GM19193 (cell line): ENCODE results near the gene ENOX2.

Experiments
- POLR2A ChIP-seq: IDR thresholded peaks from 4 replicates; pipeline ENCODE4 v1.6.1; 2011; ENCODE audit not compliant: insufficient read depth, insufficient read length; ENCODE audit errors: extremely low read depth

The ENOX2 gene

GRCh38 chrX:130893356-130894085 is 9.5 kb downstream of the ENOX2 start:
- no peak for TF ChIP-seq POLR2A

DNA sequence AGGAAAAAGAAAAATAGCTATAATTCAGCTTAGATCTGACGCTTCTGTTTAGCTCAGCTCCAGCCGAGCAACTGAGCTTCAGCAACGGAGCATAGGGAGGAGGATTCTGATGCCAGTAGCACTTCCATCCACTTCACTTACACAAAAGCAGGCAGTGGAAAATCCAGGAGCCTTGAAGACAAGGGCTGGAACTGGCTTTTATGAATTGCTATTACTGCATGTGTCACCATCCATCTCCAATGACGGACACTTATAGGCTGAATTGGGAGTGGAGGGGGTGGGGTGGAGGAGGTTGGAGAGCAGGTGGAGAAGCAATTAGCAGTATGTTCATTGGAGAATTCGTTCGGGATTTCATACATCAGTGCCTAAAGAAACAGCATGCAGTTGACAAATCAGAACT is 15.6 kb downstream of the ENOX2 start:
- no peak for TF ChIP-seq POLR2A

DNA sequence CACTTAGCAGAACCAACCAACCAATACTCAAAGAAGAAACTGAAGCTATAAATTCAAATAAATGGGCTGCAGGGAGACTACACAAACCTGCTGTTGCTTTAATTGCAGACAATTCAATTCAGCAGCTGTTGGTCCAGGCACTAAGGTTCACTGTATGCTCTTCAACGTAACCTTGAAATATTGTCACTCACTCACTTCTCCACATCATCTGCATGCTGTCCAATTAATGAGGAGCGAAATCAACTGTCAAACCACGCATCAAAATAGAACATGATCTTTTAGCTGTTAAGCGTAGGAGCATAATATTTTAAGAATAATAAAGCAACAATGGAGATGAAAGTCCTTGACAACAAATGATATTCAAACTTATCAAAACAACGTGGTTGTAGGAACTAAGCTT is 17.0 kb downstream of the ENOX2 start:
- TF ChIP-seq POLR2A = no peak

DNA sequence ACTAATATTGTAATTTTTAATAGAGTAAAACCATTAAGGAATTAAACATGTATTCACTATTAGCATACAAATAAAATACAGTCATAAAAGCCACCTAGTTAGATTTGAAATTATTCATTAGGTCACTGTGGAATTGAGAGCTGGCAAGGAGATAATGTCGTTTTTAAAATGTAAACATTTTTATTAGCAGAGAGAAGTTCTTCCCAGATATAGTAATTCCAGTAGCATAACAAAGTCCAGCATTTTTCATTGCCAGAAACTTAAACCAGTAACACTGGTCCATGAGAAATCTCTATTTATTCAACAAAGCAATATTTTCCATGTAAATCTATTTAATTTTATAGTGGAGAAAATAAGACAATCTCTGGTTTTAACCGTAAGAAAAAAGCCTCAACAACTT is 17.5 kb downstream of the ENOX2 start:
- TF ChIP-seq POLR2A = no peak

- no peak for TF ChIP-seq POLR2A
Measured at GRCh38 chrX:130884627-130885026, 18.4 kb downstream of the ENOX2 start.

DNA sequence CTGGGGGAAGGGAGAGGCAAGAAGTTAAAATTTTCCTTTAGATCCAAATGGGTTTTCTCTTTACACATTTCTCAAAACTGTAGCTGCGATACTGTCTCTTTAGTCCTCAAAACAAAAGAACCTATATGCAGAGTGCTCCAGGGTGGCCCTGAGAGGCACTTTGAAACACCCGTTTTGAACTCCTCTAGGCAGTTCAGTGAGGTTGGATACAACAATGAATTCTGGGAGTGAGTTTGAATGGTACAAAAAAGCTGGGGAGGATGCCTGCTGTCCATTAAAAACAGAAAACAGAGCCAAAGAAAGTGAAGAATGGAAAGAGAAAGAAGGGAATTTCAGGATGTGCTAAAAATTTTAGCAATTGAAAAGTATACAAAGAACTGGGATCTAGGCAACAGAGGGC is 23.1 kb downstream of the ENOX2 start:
- TF ChIP-seq POLR2A = no peak

- no peak for TF ChIP-seq POLR2A
Measured at GRCh38 chrX:130878350-130879341, 24.4 kb downstream of the ENOX2 start.

DNA sequence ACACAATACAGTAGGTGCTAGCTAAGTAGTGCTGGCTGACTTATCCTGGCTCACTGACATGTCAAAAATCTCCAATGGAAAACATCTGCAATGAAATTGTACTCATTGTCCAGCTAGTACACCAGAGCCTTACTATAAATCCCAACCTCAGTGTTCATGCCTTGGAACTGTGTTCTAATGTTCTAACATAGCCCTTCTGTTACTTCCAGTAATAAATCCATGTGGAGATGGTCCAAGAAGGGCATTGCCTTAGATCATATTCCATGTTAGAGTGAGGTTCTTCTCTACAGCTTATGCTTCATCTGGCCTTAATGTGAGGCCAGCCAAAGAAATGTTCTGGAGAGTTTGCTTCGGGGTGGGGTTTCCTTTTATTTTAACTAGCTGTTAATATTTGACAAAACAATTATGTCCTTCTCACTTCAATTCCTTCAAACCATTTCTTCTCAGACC is 25.1 kb downstream of the ENOX2 start:
- TF ChIP-seq POLR2A = no peak

- no peak for TF ChIP-seq POLR2A
Measured at GRCh38 chrX:130876226-130876625, 26.8 kb downstream of the ENOX2 start.

GRCh38 chrX:130874751-130875150 is 28.3 kb downstream of the ENOX2 start:
- no peak for TF ChIP-seq POLR2A

DNA sequence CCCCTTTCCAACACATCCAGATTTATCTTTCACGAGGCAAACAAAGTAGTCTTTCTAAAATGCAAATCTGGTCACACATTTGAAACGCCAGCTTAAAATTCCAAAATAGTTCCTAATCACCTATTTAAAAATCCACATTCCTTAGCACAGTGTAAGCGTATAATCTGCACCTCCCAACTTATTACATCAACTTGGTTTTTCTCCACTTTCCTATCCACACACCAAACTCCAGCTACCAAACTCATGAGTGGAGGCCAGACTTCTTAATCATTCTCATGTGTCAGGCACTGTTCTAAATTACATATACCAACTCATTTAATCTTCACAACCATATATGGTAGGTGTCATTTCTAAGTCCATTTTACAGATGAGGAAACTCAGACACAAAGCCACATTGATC is 33.8 kb downstream of the ENOX2 start:
- TF ChIP-seq POLR2A = no peak

DNA sequence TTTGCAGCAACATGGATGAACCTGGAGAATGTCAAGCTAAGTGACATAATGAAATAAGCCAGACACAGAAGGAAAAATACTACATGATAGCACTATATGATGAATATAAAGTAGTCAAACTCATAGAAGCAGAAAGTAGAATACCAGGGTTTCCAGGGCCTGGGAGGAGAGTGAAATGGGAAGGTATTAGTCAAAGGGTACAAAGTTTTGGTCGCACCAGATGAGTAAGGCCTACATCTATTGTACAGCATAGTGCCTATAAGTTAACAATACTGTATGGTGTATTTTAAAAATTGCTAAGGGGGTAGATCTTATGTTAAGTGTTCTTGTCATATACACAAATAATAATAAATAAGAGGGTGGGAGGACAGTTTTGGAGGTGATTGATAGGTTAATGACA is 41.5 kb downstream of the ENOX2 start:
- no peak for TF ChIP-seq POLR2A

DNA sequence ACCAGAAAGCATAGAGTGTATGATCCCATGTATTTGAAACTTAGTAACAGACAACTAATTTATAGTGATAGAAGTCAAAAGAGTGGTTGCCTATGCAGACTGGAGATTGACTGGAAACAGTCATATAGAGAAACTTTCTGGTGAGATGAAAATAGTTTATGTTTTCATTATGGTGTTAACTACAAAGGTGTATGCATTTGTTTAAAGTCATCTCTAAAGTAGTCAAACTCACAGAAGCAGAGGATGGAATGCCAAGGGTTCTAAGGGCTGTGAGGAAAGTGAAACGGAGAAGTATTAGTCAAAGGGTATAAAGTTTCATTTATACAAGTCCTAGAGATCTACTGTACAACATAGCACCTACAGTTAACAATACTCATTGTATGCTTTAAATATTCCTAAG is 45.8 kb downstream of the ENOX2 start:
- no peak for TF ChIP-seq POLR2A

DNA sequence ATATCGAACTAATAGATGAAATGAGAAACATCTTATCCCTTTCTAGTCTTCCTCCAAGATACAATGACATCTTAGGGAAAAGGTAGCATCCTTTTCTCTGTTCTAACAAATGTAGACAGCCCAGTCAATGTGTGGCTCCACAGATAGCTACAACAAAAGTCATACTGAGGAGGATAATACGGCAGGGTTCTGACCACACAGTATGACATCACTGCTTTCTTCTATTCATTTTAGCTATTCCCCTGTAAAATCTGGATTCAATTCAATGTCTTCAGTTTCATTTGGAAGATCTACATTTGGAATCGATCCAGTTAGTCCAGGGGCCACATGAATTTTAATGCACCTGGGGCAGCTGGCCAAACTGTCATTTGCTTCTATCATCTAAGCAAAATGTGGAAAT is 51.4 kb downstream of the ENOX2 start:
- TF ChIP-seq POLR2A = no peak

DNA sequence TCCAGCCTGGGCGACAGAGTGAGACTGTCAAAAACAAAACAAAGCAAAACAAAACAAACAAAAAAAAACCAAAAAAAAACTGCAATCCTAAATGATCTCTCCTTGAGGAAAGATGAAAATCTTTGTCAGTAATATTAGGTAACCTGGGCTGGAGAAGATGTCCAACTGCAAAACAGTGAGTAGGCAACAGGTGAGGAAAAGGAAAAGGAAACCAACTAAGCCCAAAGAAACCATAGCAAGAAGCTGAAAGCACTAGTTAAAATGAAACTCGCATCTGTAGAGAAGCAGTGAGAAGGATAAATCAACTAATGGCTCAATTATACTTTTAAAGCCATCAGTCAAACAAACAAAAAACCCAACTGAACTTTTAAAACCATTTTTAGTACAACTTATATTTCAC is 54.2 kb downstream of the ENOX2 start:
- TF ChIP-seq POLR2A = no peak

GRCh38 chrX:130846746-130847145 is 56.3 kb downstream of the ENOX2 start:
- no peak for TF ChIP-seq POLR2A
